Measurements from ENCODE around the gene C10orf95.

C10orf95 gene

DNA sequence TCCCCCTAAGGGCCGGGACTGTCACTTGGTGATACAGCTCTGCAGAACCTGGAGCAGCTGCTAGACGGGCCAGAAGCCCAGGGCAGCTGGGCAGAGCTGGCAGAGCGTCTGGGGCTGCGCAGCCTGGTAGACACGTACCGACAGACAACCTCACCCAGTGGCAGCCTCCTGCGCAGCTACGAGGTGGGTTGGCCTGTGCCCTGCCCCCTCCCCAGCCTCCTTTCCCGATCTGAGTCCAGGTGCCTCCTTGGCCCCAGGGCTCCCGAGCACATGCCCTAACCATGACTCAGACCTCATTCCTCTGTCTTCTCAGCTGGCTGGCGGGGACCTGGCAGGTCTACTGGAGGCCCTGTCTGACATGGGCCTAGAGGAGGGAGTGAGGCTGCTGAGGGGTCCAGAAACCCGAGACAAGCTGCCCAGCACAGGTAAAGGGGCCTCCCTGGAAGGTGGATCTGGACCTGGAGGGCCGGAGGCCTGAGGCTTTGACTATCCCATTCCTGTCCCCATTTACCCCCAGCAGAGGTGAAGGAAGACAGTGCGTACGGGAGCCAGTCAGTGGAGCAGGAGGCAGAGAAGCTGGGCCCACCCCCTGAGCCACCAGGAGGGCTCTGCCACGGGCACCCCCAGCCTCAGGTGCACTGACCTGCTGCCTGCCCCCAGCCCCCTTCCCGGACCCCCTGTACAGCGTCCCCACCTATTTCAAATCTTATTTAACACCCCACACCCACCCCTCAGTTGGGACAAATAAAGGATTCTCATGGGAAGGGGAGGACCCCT, 49.4 kb downstream of the C10orf95 start:
- no peak overlapping the region for H3K9ac ChIP-seq (ENCODE audit: low read depth, low read length, poor library complexity, severe bottlenecking)
- H3K79me2 ChIP-seq (ENCODE audit: insufficient read depth, low read length), result peaks cover 2% of the 10 kb centered on the region; the same call in 1 of the 2 replicates
- no peak overlapping the region for H3K4me2 ChIP-seq (ENCODE audit: low read depth, low read length, poor library complexity, severe bottlenecking)
- no peaks in the 10 kb centered on the region for H4K20me1 ChIP-seq (ENCODE audit: insufficient read depth, low read length, poor library complexity, severe bottlenecking)
- H3F3A ChIP-seq (ENCODE audit: low read depth), result no peaks in the 10 kb centered on the region
- TF ChIP-seq, protein P1, sequence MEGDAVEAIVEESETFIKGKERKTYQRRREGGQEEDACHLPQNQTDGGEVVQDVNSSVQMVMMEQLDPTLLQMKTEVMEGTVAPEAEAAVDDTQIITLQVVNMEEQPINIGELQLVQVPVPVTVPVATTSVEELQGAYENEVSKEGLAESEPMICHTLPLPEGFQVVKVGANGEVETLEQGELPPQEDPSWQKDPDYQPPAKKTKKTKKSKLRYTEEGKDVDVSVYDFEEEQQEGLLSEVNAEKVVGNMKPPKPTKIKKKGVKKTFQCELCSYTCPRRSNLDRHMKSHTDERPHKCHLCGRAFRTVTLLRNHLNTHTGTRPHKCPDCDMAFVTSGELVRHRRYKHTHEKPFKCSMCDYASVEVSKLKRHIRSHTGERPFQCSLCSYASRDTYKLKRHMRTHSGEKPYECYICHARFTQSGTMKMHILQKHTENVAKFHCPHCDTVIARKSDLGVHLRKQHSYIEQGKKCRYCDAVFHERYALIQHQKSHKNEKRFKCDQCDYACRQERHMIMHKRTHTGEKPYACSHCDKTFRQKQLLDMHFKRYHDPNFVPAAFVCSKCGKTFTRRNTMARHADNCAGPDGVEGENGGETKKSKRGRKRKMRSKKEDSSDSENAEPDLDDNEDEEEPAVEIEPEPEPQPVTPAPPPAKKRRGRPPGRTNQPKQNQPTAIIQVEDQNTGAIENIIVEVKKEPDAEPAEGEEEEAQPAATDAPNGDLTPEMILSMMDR (conservative IDR thresholded peaks at IDR 0.05; ENCODE audit: low read length), result no peak
- TF ChIP-seq EZH2phosphoT487 (IDR thresholded peaks at IDR 0.05; ENCODE audit: borderline replicate concordance), result no peak
- H3K4me3 ChIP-seq (ENCODE audit: low read length, poor library complexity, severe bottlenecking), result no peak overlapping the region
- peaks cover 7% of the 10 kb centered on the region; the same call in 1 of the 2 replicates for H3K36me3 ChIP-seq (ENCODE audit: insufficient read depth, low read length)
- H3K9me2 ChIP-seq (replicated peaks; ENCODE audit: low read depth, low read length), result no peaks in the 10 kb centered on the region
- H2AFZ ChIP-seq (ENCODE audit: low read length), result no peak overlapping the region
- H3K9me3 ChIP-seq (ENCODE audit: insufficient read depth, low read depth, low read length), result no peaks in the 10 kb centered on the region
- peaks cover 8% of the 10 kb centered on the region for H3K4me1 ChIP-seq (ENCODE audit: insufficient read depth, low read length, poor library complexity, severe bottlenecking)
- no peaks in the 10 kb centered on the region for H3K27me3 ChIP-seq (ENCODE audit: insufficient read depth, low read length, poor library complexity, severe bottlenecking)

DNA sequence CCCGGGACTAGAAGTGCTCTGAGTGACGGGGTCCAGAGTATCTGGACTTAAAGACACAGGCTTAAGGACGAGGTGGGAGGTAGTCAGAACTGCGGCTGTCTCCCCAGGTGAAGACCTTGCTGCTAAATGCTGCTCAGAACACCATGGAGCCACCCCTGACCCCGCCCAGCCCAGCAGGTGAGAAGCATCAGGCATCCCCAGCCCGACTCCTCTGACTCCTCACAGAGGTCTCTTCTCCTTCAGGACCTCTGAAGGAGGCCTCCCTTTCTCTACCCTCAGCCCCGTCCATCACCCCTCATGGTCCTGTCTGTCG, 50.0 kb downstream of the C10orf95 start:
- Histone ChIP-seq H3K79me2 (ENCODE audit: insufficient read depth, low read length) (peaks cover 8% of the 10 kb centered on the region; the same call in 1 of the 2 replicates), H3K36me3 (ENCODE audit: insufficient read depth, low read length) (peaks cover 7% of the 10 kb centered on the region; the same call in 1 of the 2 replicates), H2AFZ (ENCODE audit: low read length) (no peak overlapping the region), H3K4me3 (ENCODE audit: low read length, poor library complexity, severe bottlenecking) (no peak overlapping the region), H4K20me1 (ENCODE audit: insufficient read depth, low read length, poor library complexity, severe bottlenecking) (no peaks in the 10 kb centered on the region), H3K9me3 (ENCODE audit: insufficient read depth, low read depth, low read length) (no peaks in the 10 kb centered on the region), H3F3A (ENCODE audit: low read depth) (no peaks in the 10 kb centered on the region), H3K27me3 (ENCODE audit: insufficient read depth, low read length, poor library complexity, severe bottlenecking) (no peaks in the 10 kb centered on the region), H3K9me2 (replicated peaks; ENCODE audit: low read depth, low read length) (no peaks in the 10 kb centered on the region), H3K9ac (ENCODE audit: low read depth, low read length, poor library complexity, severe bottlenecking) (no peak overlapping the region), H3K4me2 (ENCODE audit: low read depth, low read length, poor library complexity, severe bottlenecking) (no peak overlapping the region), H3K4me1 (ENCODE audit: insufficient read depth, low read length, poor library complexity, severe bottlenecking) (peaks cover 14% of the 10 kb centered on the region)
- TF ChIP-seq EZH2phosphoT487 (IDR thresholded peaks at IDR 0.05; ENCODE audit: borderline replicate concordance), result no peak
- TF ChIP-seq, protein P1 (conservative IDR thresholded peaks at IDR 0.05; ENCODE audit: low read length), result no peak

DNA sequence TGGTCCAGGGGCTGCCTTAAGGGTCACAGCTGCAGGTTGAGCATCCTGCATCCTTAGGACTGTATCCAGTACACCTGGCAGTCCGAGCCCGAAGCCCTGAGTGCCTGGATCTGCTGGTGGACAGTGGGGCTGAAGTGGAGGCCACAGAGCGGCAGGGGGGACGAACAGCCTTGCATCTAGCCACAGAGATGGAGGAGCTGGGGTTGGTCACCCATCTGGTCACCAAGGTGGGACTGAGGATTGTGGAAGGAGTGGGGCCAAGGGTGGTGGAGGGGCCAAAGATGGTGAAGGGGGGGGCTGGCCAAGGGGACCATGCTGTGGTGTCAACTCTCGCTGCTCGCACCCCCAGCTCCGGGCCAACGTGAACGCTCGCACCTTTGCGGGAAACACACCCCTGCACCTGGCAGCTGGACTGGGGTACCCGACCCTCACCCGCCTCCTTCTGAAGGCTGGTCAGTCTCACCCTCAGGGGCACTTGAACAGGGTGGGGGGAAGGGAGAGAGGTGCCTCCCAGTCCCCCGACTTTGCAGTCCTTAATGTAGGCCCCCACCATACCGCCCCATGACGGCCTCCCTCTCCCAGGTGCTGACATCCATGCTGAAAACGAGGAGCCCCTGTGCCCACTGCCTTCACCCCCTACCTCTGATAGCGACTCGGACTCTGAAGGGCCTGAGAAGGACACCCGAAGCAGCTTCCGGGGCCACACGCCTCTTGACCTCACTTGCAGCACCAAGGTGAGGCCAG, 50.6 kb downstream of the C10orf95 start:
- Histone ChIP-seq H3F3A (ENCODE audit: low read depth) (no peaks in the 10 kb centered on the region), H3K4me2 (ENCODE audit: low read depth, low read length, poor library complexity, severe bottlenecking) (no peak overlapping the region), H3K27me3 (ENCODE audit: insufficient read depth, low read length, poor library complexity, severe bottlenecking) (no peaks in the 10 kb centered on the region), H3K79me2 (ENCODE audit: insufficient read depth, low read length) (peaks cover 13% of the 10 kb centered on the region; the same call in 1 of the 2 replicates), H3K4me1 (ENCODE audit: insufficient read depth, low read length, poor library complexity, severe bottlenecking) (peaks cover 19% of the 10 kb centered on the region), H3K9me3 (ENCODE audit: insufficient read depth, low read depth, low read length) (no peaks in the 10 kb centered on the region), H4K20me1 (ENCODE audit: insufficient read depth, low read length, poor library complexity, severe bottlenecking) (no peaks in the 10 kb centered on the region), H3K4me3 (ENCODE audit: low read length, poor library complexity, severe bottlenecking) (no peak overlapping the region), H3K36me3 (ENCODE audit: insufficient read depth, low read length) (peaks cover 7% of the 10 kb centered on the region; the same call in 1 of the 2 replicates), H3K9ac (ENCODE audit: low read depth, low read length, poor library complexity, severe bottlenecking) (no peak overlapping the region), H3K9me2 (replicated peaks; ENCODE audit: low read depth, low read length) (no peaks in the 10 kb centered on the region), H2AFZ (ENCODE audit: low read length) (no peak overlapping the region)
- TF ChIP-seq EZH2phosphoT487 (IDR thresholded peaks at IDR 0.05; ENCODE audit: borderline replicate concordance), result no peak
- TF ChIP-seq, protein P1 (conservative IDR thresholded peaks at IDR 0.05; ENCODE audit: low read length), result no peak
